HG02981 (cell line): ENCODE measurements around the gene KRTAP10-8.
"Not testable (repeated sequence)": the region's sequence is repeated elsewhere in the genome, so short reads cannot be mapped to it uniquely, and the experiment has no call there.

Experiments
- ATAC-seq: cut with Tn5 transposase; IDR thresholded peaks from one replicate; pipeline ENCODE4 v1.9.1; 2021; ENCODE audit warnings: mild to moderate bottlenecking, moderate library complexity; ENCODE audit not compliant: unreplicated experiment

The KRTAP10-8 gene

GRCh38 chr21:44579056-44579832 lies 32.6 kb upstream of the KRTAP10-8 start:
- no peak for ATAC-seq

GRCh38 chr21:44579833-44580144 lies 32.1 kb upstream of the KRTAP10-8 start:
- ATAC-seq, result no peak

- not testable (repeated sequence) for ATAC-seq
These were observed 31.6 kb upstream of the KRTAP10-8 start, which contains the start of gene KRTAP10-5 for GRCh38 chr21:44580231-44580821. Gene KRTAP10-5 (minus strand): TSS chr21:44580604. CDS start chr21:44580578, 26 bp downstream.

- no peak for ATAC-seq
These were observed 30.7 kb upstream of the KRTAP10-8 start for GRCh38 chr21:44581158-44581557.

GRCh38 chr21:44582055-44582454 lies 29.8 kb upstream of the KRTAP10-8 start:
- no peak for ATAC-seq

GRCh38 chr21:44583089-44583799 lies 28.6 kb upstream of the KRTAP10-8 start:
- ATAC-seq, result no peak

GRCh38 chr21:44583800-44584147 lies 28.1 kb upstream of the KRTAP10-8 start:
- ATAC-seq, result no peak

- no peak for ATAC-seq
These were observed 26.0 kb upstream of the KRTAP10-8 start for GRCh38 chr21:44585892-44586291.

- ATAC-seq, result no peak
These were observed 22.8 kb upstream of the KRTAP10-8 start for GRCh38 chr21:44589094-44589493.

GRCh38 chr21:44589586-44590305 lies 22.1 kb upstream of the KRTAP10-8 start:
- ATAC-seq, result no peak

GRCh38 chr21:44590311-44590721 lies 21.6 kb upstream of the KRTAP10-8 start:
- ATAC-seq, result no peak

GRCh38 chr21:44590897-44591800 lies 20.7 kb upstream of the KRTAP10-8 start:
- not testable (repeated sequence) for ATAC-seq

- ATAC-seq, result not testable (repeated sequence)
These were observed 20.1 kb upstream of the KRTAP10-8 start for GRCh38 chr21:44591801-44592130.

GRCh38 chr21:44592446-44593311 lies 19.2 kb upstream of the KRTAP10-8 start, which contains the start of gene KRTAP10-6:
Gene KRTAP10-6 (minus strand): TSS chr21:44592505. CDS start chr21:44592484, 21 bp downstream.
- ATAC-seq, result no peak

GRCh38 chr21:44593598-44594405 lies 18.1 kb upstream of the KRTAP10-8 start:
- ATAC-seq, result no peak

- no peak for ATAC-seq
These were observed 17.4 kb upstream of the KRTAP10-8 start for GRCh38 chr21:44594406-44594916.

- no peak for ATAC-seq
These were observed 16.4 kb upstream of the KRTAP10-8 start for GRCh38 chr21:44595524-44595923.

GRCh38 chr21:44596068-44596725 lies 15.7 kb upstream of the KRTAP10-8 start:
- ATAC-seq, result no peak
